Spleen (tissue), 7 donors: ENCODE measurements around the gene SMC2.

Experiments
- CTCF ChIP-seq, 11 experiments: fragments of 200-600 bp in 7 of 11; fragments of 450-650 bp in 4 of 11; sonication (generic) in 4 of 11; IDR thresholded peaks in 8 of 11; conservative IDR thresholded peaks in 3 of 11; 1 replicate in 7 of 11; 2 replicates in 4 of 11; pipeline versions ENCODE4 v1.4.0 to v1.8.0; 2016 to 2021; ENCODE audit warnings: antibody characterized with exemption in 11 of 11, inconsistent platforms in 4 of 11, mild to moderate bottlenecking in 1 of 11
- POLR2AphosphoS5 ChIP-seq, 3 donors: sonication (generic); formaldehyde crosslinking; IDR thresholded peaks; one replicate each; pipeline ENCODE4 v1.5.1; 2017; ENCODE audit warnings: antibody characterized with exemption in 3 of 3
- donor health status: DM: no; HTN: no; CAD: no; lungs with moderate emphysema.
- donor health status: DM: no; HTN: no; CAD: no.
- donor health status: DM: no; HTN: no; CAD: no.

GRCh38 chr9:104121022-104121421 is 26.9 kb downstream of the SMC2 start:
- no peak for TF ChIP-seq CTCF (IDR thresholded peaks at IDR 0.05 in 8 of 11, conservative IDR thresholded peaks at IDR 0.05 in 3 of 11)
- TF ChIP-seq POLR2AphosphoS5 (IDR thresholded peaks at IDR 0.05): no peak
